Right ventricle myocardium inferior (tissue), 1 donor: ENCODE data around the gene CYP3A5. TPM values are rescaled to one million over a fixed set of nuclear protein-coding genes. Genes with fewer than 3 reads are reported as not detected.
"Not testable (repeated sequence)": the region's sequence is repeated elsewhere in the genome, so short reads cannot be mapped to it uniquely, and the experiment has no call there.

Experiments used
- ATAC-seq: fragments of 200-7000 bp; cut with Tn5 transposase; one replicate; pipeline ENCODE4 v1.9.1; 2020; ENCODE audit warnings: mild to moderate bottlenecking, moderate library complexity
- DNase-seq: peaks from one replicate; pipeline ENCODE4 v3.0.0; 2021; ENCODE audit errors: missing footprints
- intact Hi-C: fragments of 100-400 bp; cut with DNase I; formaldehyde crosslinking; loops from one replicate; pipeline ENCODE4 v1.11.0; 2022
- total RNA-seq: library from RNA; stranded (reverse); fragmentation: NEBNext Ultra II Directional; extraction: Animal tissue kit (Norgen Biotek cat#: 25700); gene quantifications from one replicate; pipeline ENCODE4 v1.2.1, GENCODE V29; 2021
- donor health status: DM: no; HTN: yes; CAD: no; lungs with severe emphysema.

Gene CYP3A5
- total RNA-seq, 1 donor from 2014 or later: not detected

- intact Hi-C loops, DNase-seq, ATAC-seq: not testable (repeated sequence)
Measured at GRCh38 chr7:99691658-99692057, 11.9 kb upstream of the CYP3A5 start.

- DNase-seq, intact Hi-C loops, ATAC-seq: not testable (repeated sequence)
Measured at GRCh38 chr7:99690918-99691317, 11.1 kb upstream of the CYP3A5 start.

GRCh38 chr7:99685871-99686608 is 6.2 kb upstream of the CYP3A5 start:
- intact Hi-C loops: not testable (repeated sequence)

GRCh38 chr7:99685129-99685758 is 5.4 kb upstream of the CYP3A5 start:
- ATAC-seq: no peak
- intact Hi-C loops: no loop called here
- no peak for DNase-seq

More at GRCh38 chr7:99685871-99686608, 6.2 kb upstream of the CYP3A5 start:
- not testable (repeated sequence) for DNase-seq, ATAC-seq

- ATAC-seq (no peak), DNase-seq (no peak)
- intact Hi-C loops: no loop called here
Measured at GRCh38 chr7:99679032-99679399, 780 bp downstream of the CYP3A5 start.

- intact Hi-C loops: no loop called here
- DNase-seq (no peak), ATAC-seq (no peak)
Measured at GRCh38 chr7:99677648-99678045, 2.1 kb downstream of the CYP3A5 start.

- ATAC-seq: no peak
- intact Hi-C loops: no loop called here
- DNase-seq: no peak
Measured at GRCh38 chr7:99677013-99677647, 2.7 kb downstream of the CYP3A5 start.

GRCh38 chr7:99674995-99675742 is 4.6 kb downstream of the CYP3A5 start:
- DNase-seq (no peak), ATAC-seq (no peak)
- intact Hi-C loops: no loop called here

- intact Hi-C loops: no loop called here
- DNase-seq: no peak
- ATAC-seq: no peak
Measured at GRCh38 chr7:99672573-99672972, 7.2 kb downstream of the CYP3A5 start.

GRCh38 chr7:99669782-99670181 is 10.0 kb downstream of the CYP3A5 start:
- intact Hi-C loops: no loop called here
- DNase-seq (no peak), ATAC-seq (no peak)

GRCh38 chr7:99668541-99668940 is 11.3 kb downstream of the CYP3A5 start:
- intact Hi-C loops: no loop called here
- no peak for ATAC-seq

GRCh38 chr7:99667179-99667578 is 12.6 kb downstream of the CYP3A5 start:
- DNase-seq (no peak), ATAC-seq (no peak)
- intact Hi-C loops: no loop called here

More at GRCh38 chr7:99668541-99668940, 11.3 kb downstream of the CYP3A5 start:
- DNase-seq: no peak

- intact Hi-C loops: no loop called here
- DNase-seq (no peak), ATAC-seq (no peak)
Measured at GRCh38 chr7:99666013-99666395, 13.8 kb downstream of the CYP3A5 start.

GRCh38 chr7:99665312-99666012 is 14.3 kb downstream of the CYP3A5 start:
- intact Hi-C loops: no loop called here
- DNase-seq (no peak), ATAC-seq (no peak)

GRCh38 chr7:99657879-99658278 is 21.9 kb downstream of the CYP3A5 start:
- intact Hi-C loops, DNase-seq, ATAC-seq: not testable (repeated sequence)

GRCh38 chr7:99654626-99655025 is 25.2 kb downstream of the CYP3A5 start:
- intact Hi-C loops, DNase-seq, ATAC-seq: not testable (repeated sequence)

- intact Hi-C loops: no loop called here
- ATAC-seq (no peak), DNase-seq (no peak)
Measured at GRCh38 chr7:99653754-99654153, 26.0 kb downstream of the CYP3A5 start.

GRCh38 chr7:99653269-99653668 is 26.5 kb downstream of the CYP3A5 start:
- ATAC-seq, DNase-seq, intact Hi-C loops: not testable (repeated sequence)

- ATAC-seq (no peak), DNase-seq (no peak)
- intact Hi-C loops: no loop called here
Measured at GRCh38 chr7:99652671-99653070, 27.1 kb downstream of the CYP3A5 start.
